MM.1S (cell line): Measurements from ENCODE around the gene ASIC2.

Experiments used
- DNase-seq: peaks from one replicate; pipeline ENCODE4 v3.0.0-alpha.2; 2015
- H2AFZ ChIP-seq: fragments of 300-600 bp; sonication (generic); 2 replicates; pipeline ENCODE4 v1.6.0; 2016; ENCODE audit warnings: antibody characterized with exemption, low read length
- H3F3A ChIP-seq: fragments of 300-600 bp; sonication (generic); 2 replicates; pipeline ENCODE4 v1.6.1; 2016; ENCODE audit warnings: mild to moderate bottlenecking, antibody characterized with exemption, low read length, moderate library complexity, mixed read lengths; ENCODE audit not compliant: insufficient read depth
- H3K27ac ChIP-seq: fragments of 300-600 bp; sonication (generic); 2 replicates; pipeline ENCODE4 v1.5.1; 2016; ENCODE audit warnings: mild to moderate bottlenecking, low read length
- H3K27me3 ChIP-seq: fragments of 300-600 bp; sonication (generic); replicated peaks from 2 replicates; pipeline ENCODE4 v1.6.0; 2016; ENCODE audit warnings: low read length; ENCODE audit not compliant: insufficient read depth
- H3K36me3 ChIP-seq: fragments of 300-600 bp; sonication (generic); replicated peaks from 2 replicates; pipeline ENCODE4 v1.6.1; 2016; ENCODE audit warnings: mild to moderate bottlenecking, low read length, mixed read lengths; ENCODE audit not compliant: insufficient read depth
- H3K4me1 ChIP-seq: fragments of 300-600 bp; sonication (generic); 2 replicates; pipeline ENCODE4 v1.6.1; 2016; ENCODE audit warnings: low read length, mixed read lengths
- H3K4me2 ChIP-seq: fragments of 300-600 bp; sonication (generic); 2 replicates; pipeline ENCODE4 v1.6.0; 2016; ENCODE audit warnings: low read depth, low read length
- H3K4me3 ChIP-seq: fragments of 300-600 bp; sonication (generic); 2 replicates; pipeline ENCODE4 v1.5.1; 2016; ENCODE audit warnings: low read length, mixed read lengths
- H3K79me2 ChIP-seq: fragments of 300-600 bp; sonication (generic); 2 replicates; pipeline ENCODE4 v1.6.1; 2016; ENCODE audit warnings: mixed run types, low read length, mixed read lengths
- H3K9ac ChIP-seq: fragments of 300-600 bp; sonication (generic); 2 replicates; pipeline ENCODE4 v1.6.1; 2016; ENCODE audit warnings: low read length, mixed read lengths
- H3K9me2 ChIP-seq: fragments of 300-600 bp; sonication (generic); replicated peaks from 2 replicates; pipeline ENCODE4 v1.6.1; 2016; ENCODE audit warnings: mild to moderate bottlenecking, low read length, mixed read lengths; ENCODE audit not compliant: insufficient read depth
- H3K9me3 ChIP-seq: fragments of 300-600 bp; sonication (generic); replicated peaks from 2 replicates; pipeline ENCODE4 v1.6.1; 2016; ENCODE audit warnings: mild to moderate bottlenecking, low read length, mixed read lengths; ENCODE audit not compliant: insufficient read depth
- H4K20me1 ChIP-seq: fragments of 300-600 bp; sonication (generic); 2 replicates; pipeline ENCODE4 v1.6.1; 2016; ENCODE audit warnings: mild to moderate bottlenecking, low read length, moderate library complexity, mixed read lengths; ENCODE audit not compliant: insufficient read depth
- EZH2 ChIP-seq: fragments of 300-600 bp; sonication (generic); optimal IDR thresholded peaks from 2 replicates; pipeline ENCODE3; 2017; ENCODE audit warnings: low read depth, mild to moderate bottlenecking, antibody characterized with exemption, low read length, mixed read lengths
- EZH2phosphoT487 ChIP-seq: fragments of 300-600 bp; sonication (generic); IDR thresholded peaks from 2 replicates; pipeline ENCODE4 v1.6.1; 2018; ENCODE audit warnings: antibody characterized with exemption, low read length
- TF ChIP-seq, protein P1 (sequence below): fragments of 300-600 bp; sonication (generic); IDR thresholded peaks from 2 replicates; pipeline ENCODE4 v1.5.1; 2016; ENCODE audit warnings: antibody characterized with exemption, low read length, mixed read lengths

The ASIC2 gene

DNA sequence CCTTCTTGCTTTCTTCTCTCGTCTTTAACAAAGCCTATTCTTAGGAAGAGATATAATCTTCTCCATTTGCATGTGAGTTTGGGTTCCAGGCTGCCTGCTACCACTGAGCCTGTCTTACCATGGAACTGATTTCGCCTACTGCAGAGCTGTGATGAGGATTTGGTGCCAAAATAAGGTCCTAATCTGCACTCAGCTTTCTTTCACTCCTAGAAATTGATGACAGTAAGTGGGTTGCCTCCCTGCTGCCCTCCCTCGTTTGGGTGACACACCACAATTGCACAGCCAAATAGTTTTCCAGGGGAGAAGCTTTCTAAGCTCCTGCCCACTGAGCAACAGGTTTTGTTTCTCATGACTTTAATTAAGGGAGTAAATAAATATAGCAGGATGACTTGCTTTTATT lies 25.1 kb upstream of the ASIC2 start:
- Histone ChIP-seq H3K27me3 (peaks cover 7% of the 10 kb centered on the region; the same call in 1 of the 2 replicates), H2AFZ (no peak overlapping the region), H3K27ac (no peak overlapping the region), H3K4me2 (no peak overlapping the region), H3K9me3 (no peaks in the 10 kb centered on the region), H3K4me3 (no peak overlapping the region), H4K20me1 (no peaks in the 10 kb centered on the region), H3F3A (no peaks in the 10 kb centered on the region), H3K9me2 (no peaks in the 10 kb centered on the region), H3K79me2 (no peaks in the 10 kb centered on the region), H3K9ac (no peak overlapping the region), H3K4me1 (no peaks in the 10 kb centered on the region), H3K36me3 (no peaks in the 10 kb centered on the region)
- DNase-seq, result no peak
- TF ChIP-seq EZH2phosphoT487 (no peak), EZH2 (no peak)
- TF ChIP-seq, protein P1, sequence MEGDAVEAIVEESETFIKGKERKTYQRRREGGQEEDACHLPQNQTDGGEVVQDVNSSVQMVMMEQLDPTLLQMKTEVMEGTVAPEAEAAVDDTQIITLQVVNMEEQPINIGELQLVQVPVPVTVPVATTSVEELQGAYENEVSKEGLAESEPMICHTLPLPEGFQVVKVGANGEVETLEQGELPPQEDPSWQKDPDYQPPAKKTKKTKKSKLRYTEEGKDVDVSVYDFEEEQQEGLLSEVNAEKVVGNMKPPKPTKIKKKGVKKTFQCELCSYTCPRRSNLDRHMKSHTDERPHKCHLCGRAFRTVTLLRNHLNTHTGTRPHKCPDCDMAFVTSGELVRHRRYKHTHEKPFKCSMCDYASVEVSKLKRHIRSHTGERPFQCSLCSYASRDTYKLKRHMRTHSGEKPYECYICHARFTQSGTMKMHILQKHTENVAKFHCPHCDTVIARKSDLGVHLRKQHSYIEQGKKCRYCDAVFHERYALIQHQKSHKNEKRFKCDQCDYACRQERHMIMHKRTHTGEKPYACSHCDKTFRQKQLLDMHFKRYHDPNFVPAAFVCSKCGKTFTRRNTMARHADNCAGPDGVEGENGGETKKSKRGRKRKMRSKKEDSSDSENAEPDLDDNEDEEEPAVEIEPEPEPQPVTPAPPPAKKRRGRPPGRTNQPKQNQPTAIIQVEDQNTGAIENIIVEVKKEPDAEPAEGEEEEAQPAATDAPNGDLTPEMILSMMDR, result no peak

DNA sequence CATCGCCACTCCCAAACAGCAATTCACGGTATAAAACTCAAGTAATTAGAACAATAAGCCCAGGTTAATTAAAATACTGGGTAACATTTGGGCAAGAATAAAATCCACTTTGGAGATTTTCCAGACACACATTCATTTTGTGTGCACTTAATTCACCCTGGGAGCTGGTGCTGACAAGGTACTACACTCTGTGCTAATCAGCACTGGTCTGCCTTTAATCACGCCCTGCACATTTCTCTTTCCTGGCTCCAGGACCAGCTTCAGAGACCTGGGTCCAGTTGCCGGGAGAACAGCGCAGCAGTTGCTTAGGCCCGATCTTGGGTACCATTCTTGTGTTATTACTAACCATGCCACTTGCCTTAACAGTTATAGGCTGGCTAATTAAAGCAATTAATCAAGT lies 23.7 kb upstream of the ASIC2 start:
- H3K4me2 ChIP-seq, result no peak overlapping the region
- H3K27ac ChIP-seq, result no peak overlapping the region
- no peaks in the 10 kb centered on the region for H3K9me2 ChIP-seq
- no peaks in the 10 kb centered on the region for H4K20me1 ChIP-seq
- H3K79me2 ChIP-seq, result no peaks in the 10 kb centered on the region
- no peaks in the 10 kb centered on the region for H3K4me1 ChIP-seq
- peaks cover 7% of the 10 kb centered on the region; the same call in 1 of the 2 replicates for H3K27me3 ChIP-seq
- H3F3A ChIP-seq, result no peaks in the 10 kb centered on the region
- no peak overlapping the region for H3K9ac ChIP-seq
- H3K9me3 ChIP-seq, result no peaks in the 10 kb centered on the region
- no peak overlapping the region for H3K4me3 ChIP-seq
- no peak overlapping the region for H2AFZ ChIP-seq
- TF ChIP-seq EZH2 (no peak), EZH2phosphoT487 (no peak)
- TF ChIP-seq, protein P1, result no peak
- no peaks in the 10 kb centered on the region for H3K36me3 ChIP-seq
- no peak for DNase-seq

DNA sequence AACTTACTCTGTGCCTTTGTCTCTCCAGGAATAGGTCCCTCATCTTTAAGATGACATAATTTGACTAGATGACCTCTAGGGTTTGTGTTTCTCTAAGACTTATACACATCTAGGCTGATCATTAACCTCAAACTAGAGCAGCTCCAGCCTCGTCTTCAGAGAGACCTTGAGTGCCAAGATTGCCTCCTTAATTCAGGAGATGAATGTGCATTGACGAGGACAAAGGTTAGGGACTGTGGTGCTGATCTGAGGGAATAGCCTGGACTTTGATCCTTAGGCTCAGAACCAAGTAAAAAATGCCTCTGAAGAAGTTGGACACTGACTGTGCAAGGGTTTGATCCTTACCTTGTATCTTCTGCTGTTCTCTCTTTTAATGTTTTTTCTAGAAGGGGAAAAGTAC lies 17.2 kb upstream of the ASIC2 start:
- Histone ChIP-seq H2AFZ (no peak overlapping the region), H3K9ac (no peak overlapping the region), H3K4me3 (no peak overlapping the region), H3K9me2 (no peaks in the 10 kb centered on the region), H3K27me3 (peaks cover 7% of the 10 kb centered on the region; the same call in 1 of the 2 replicates), H3K36me3 (no peaks in the 10 kb centered on the region), H3K4me2 (no peak overlapping the region), H3K27ac (no peak overlapping the region), H4K20me1 (no peaks in the 10 kb centered on the region), H3K79me2 (no peaks in the 10 kb centered on the region), H3K4me1 (no peaks in the 10 kb centered on the region), H3F3A (no peaks in the 10 kb centered on the region), H3K9me3 (no peaks in the 10 kb centered on the region)
- no peak for DNase-seq
- TF ChIP-seq EZH2phosphoT487 (no peak), EZH2 (no peak)
- TF ChIP-seq, protein P1, result no peak
